ENCODE results near the gene FBLN1.

FBLN1 gene

GRCh38 chr22:45640291-45640940 is 137.7 kb downstream of the FBLN1 start:
- DNase-seq (ENCODE audit: low read depth), result no peak

GRCh38 chr22:45640941-45641621 is 138.4 kb downstream of the FBLN1 start:
- DNase-seq (ENCODE audit: low read depth), result no peak

GRCh38 chr22:45642986-45643385 is 140.3 kb downstream of the FBLN1 start:
- DNase-seq (ENCODE audit: low read depth), result no peak

- no peak for DNase-seq (ENCODE audit: low read depth)
Measured at GRCh38 chr22:45644714-45645113, 142.0 kb downstream of the FBLN1 start.

GRCh38 chr22:45645150-45645525 is 142.5 kb downstream of the FBLN1 start:
- DNase-seq (ENCODE audit: low read depth), result no peak

GRCh38 chr22:45645526-45646414 is 143.1 kb downstream of the FBLN1 start:
- no peak for DNase-seq (ENCODE audit: low read depth)

GRCh38 chr22:45647532-45648225 is 145.0 kb downstream of the FBLN1 start:
- no peak for DNase-seq (ENCODE audit: low read depth)

- DNase-seq (ENCODE audit: low read depth), result no peak
Measured at GRCh38 chr22:45648301-45649117, 145.8 kb downstream of the FBLN1 start.

- DNase-seq (ENCODE audit: low read depth), result no peak
Measured at GRCh38 chr22:45649809-45650208, 147.1 kb downstream of the FBLN1 start.

- DNase-seq (ENCODE audit: low read depth), result no peak
Measured at GRCh38 chr22:45650721-45651120, 148.0 kb downstream of the FBLN1 start.

All from non-pigmented ciliary epithelial cell (primary cell).